Upper lobe of left lung (tissue), 6 donors: Measurements from ENCODE around the gene FMNL2. TPM values are rescaled to one million over a fixed set of nuclear protein-coding genes. Genes with fewer than 3 reads are reported as not detected.

ENCODE experiments used
- ATAC-seq, 2 donors: fragments of 200-7000 bp; cut with Tn5 transposase; one replicate each; pipeline ENCODE4 v1.9.1; 2022; ENCODE audit warnings: mild to moderate bottlenecking in 2 of 2, moderate library complexity in 2 of 2; ENCODE audit not compliant: low FRiP score in 2 of 2
- DNase-seq, 2 donors: peaks; one replicate each; pipeline ENCODE4 v3.0.0-alpha.2; 2019 to 2020
- H3K27ac ChIP-seq, 4 donors: fragments of 200-600 bp; sonication (generic); one replicate each; pipeline ENCODE4 v1.5.1; 2016 to 2019
- H3K27me3 ChIP-seq, 4 donors: fragments of 200-600 bp; sonication (generic); one replicate each; pipeline ENCODE4 v1.5.1; 2017 to 2019
- H3K36me3 ChIP-seq, 4 donors: fragments of 200-600 bp; sonication (generic); one replicate each; pipeline ENCODE4 v1.5.1; 2016 to 2019
- H3K4me1 ChIP-seq, 4 donors: fragments of 200-600 bp; sonication (generic); one replicate each; pipeline ENCODE4 v1.5.1; 2018 to 2019
- H3K4me3 ChIP-seq, 4 donors: fragments of 200-600 bp; sonication (generic); one replicate each; pipeline ENCODE4 v1.5.1; 2017 to 2019; ENCODE audit warnings: mild to moderate bottlenecking in 2 of 4, moderate library complexity in 1 of 4
- H3K9me3 ChIP-seq, 4 donors: fragments of 200-600 bp; sonication (generic); one replicate each; pipeline ENCODE4 v1.5.1; 2018 to 2019
- CTCF ChIP-seq, 6 experiments: fragments of 450-650 bp in 4 of 6; fragments of 200-600 bp in 2 of 6; sonication (generic) in 2 of 6; IDR thresholded peaks; one replicate each; pipeline ENCODE4 v1.5.1; 2016 to 2019; ENCODE audit warnings: antibody characterized with exemption in 6 of 6
- EP300 ChIP-seq, 4 donors: sonication (generic); formaldehyde crosslinking; IDR thresholded peaks; one replicate each; pipeline ENCODE4 v1.5.1; 2017; ENCODE audit warnings: antibody characterized with exemption in 4 of 4, control low read depth in 2 of 4
- POLR2A ChIP-seq, 4 donors: fragments of 450-650 bp; IDR thresholded peaks; one replicate each; pipeline ENCODE4 v1.5.1; 2016 to 2017; ENCODE audit warnings: antibody characterized with exemption in 4 of 4, mild to moderate bottlenecking in 2 of 4
- POLR2AphosphoS5 ChIP-seq, 2 donors: sonication (generic); formaldehyde crosslinking; IDR thresholded peaks; one replicate each; pipeline ENCODE4 v1.5.1; 2017; ENCODE audit warnings: antibody characterized with exemption in 2 of 2
- WGBS, 2 donors: methylation state at CpG; one replicate each; pipeline ENCODE4 v1.1.5; 2017 to 2018; 5-methylcytosine and 5-hydroxymethylcytosine counted together
- total RNA-seq, 6 donors: library from RNA; depleted of rRNA in 4 of 6; stranded (reverse); fragments of >200 nt in 4 of 6; gene quantifications; one replicate each; pipeline versions ENCODE4 v1.1.0 to v1.2.1, GENCODE V29; 2016 to 2021
- donor health status: DM: no; HTN: no; CAD: no; lungs with moderate emphysema.
- donor health status: DM: no; HTN: yes; CAD: no; lungs with severe emphysema.

FMNL2 gene
- total RNA-seq, 6 donors from 2014 or later = 49.9 to 160 (median 66.9) TPM

GRCh38 chr2:152467677-152468410 is 132.9 kb downstream of the FMNL2 start:
- Histone ChIP-seq H3K36me3 (no peaks in the 10 kb centered on the region), H3K9me3 (no peaks in the 10 kb centered on the region), H3K27me3 (no peaks in the 10 kb centered on the region), H3K27ac (peak overlapping the region; percentile 55 to 75 (median 69)), H3K4me1 (peaks cover 30 to 74% (median 49%) of the 10 kb centered on the region in 4 donors), H3K4me3 (no peak overlapping the region)
- DNase-seq = no peak
- no peak for TF ChIP-seq CTCF (IDR thresholded peaks at IDR 0.05)
- TF ChIP-seq POLR2AphosphoS5 (IDR thresholded peaks at IDR 0.05) = no peak
- TF ChIP-seq EP300 (IDR thresholded peaks at IDR 0.05) = no peak
- peak in 1 of 2 donors; percentile 36 for ATAC-seq
- WGBS, 2 donors = 46 to 66% methylated on average over 4 of the region's 4 CpGs

- H3K27ac ChIP-seq = peak overlapping the region; percentile 34 to 70 (median 54)
- no peak overlapping the region for H3K4me3 ChIP-seq
- WGBS, 2 donors = 31 to 47% methylated on average over 8 of the region's 8 CpGs
Observed at GRCh38 chr2:152468899-152469692, 134.1 kb downstream of the FMNL2 start.

GRCh38 chr2:152470861-152471854 is 136.2 kb downstream of the FMNL2 start:
- ATAC-seq = peak in 1 of 2 donors; percentile 23

More at GRCh38 chr2:152468899-152469692, 134.1 kb downstream of the FMNL2 start:
- no peaks in the 10 kb centered on the region for H3K9me3 ChIP-seq
- peak in 1 of 2 donors; percentile 34 for DNase-seq
- peak; percentile 39 to 52 for ATAC-seq
- H3K27me3 ChIP-seq = no peaks in the 10 kb centered on the region
- H3K4me1 ChIP-seq = peaks cover 30 to 80% (median 51%) of the 10 kb centered on the region in 4 donors
- TF ChIP-seq POLR2A (IDR thresholded peaks at IDR 0.05) (peak in 1 of 4 donors; percentile 55), CTCF (IDR thresholded peaks at IDR 0.05) (no peak), POLR2AphosphoS5 (IDR thresholded peaks at IDR 0.05) (peak in 1 of 2 donors; percentile 17), EP300 (IDR thresholded peaks at IDR 0.05) (no peak)
- H3K36me3 ChIP-seq = no peaks in the 10 kb centered on the region

More at GRCh38 chr2:152470861-152471854, 136.2 kb downstream of the FMNL2 start:
- Histone ChIP-seq H3K36me3 (no peaks in the 10 kb centered on the region), H3K4me1 (peaks cover 30 to 68% (median 44%) of the 10 kb centered on the region in 4 donors), H3K9me3 (no peaks in the 10 kb centered on the region), H3K4me3 (no peak overlapping the region), H3K27me3 (no peaks in the 10 kb centered on the region), H3K27ac (peak overlapping the region in 3 of 4 donors; percentile 5 to 24 (median 12))
- 46 to 53% methylated on average over 12 of the region's 12 CpGs for WGBS, 2 donors
- DNase-seq = peak in 1 of 2 donors; percentile 42
- TF ChIP-seq POLR2A (IDR thresholded peaks at IDR 0.05) = no peak
- TF ChIP-seq EP300 (IDR thresholded peaks at IDR 0.05) = no peak
- no peak for TF ChIP-seq CTCF (IDR thresholded peaks at IDR 0.05)
- no peak for TF ChIP-seq POLR2AphosphoS5 (IDR thresholded peaks at IDR 0.05)
